CD8-positive, alpha-beta memory T cell (primary cell): Measurements from ENCODE around the gene MYO18B. TPM values are rescaled to one million over a fixed set of nuclear protein-coding genes. Genes with fewer than 3 reads are reported as not detected.

ENCODE experiments used
- CTCF ChIA-PET: fragments of 350-600 bp; sonication (Branson Sonifier 250); formaldehyde crosslinking; loops from one replicate; lab custom pipeline; 2021; ENCODE audit warnings: antibody characterized with exemption; lab: Charles Lee
- POLR2A ChIA-PET: fragments of 350-600 bp; sonication (Branson Sonifier 250); formaldehyde crosslinking; loops from one replicate; lab custom pipeline; 2021; ENCODE audit warnings: antibody characterized with exemption; lab: Charles Lee
- DNase-seq, 5 donors: peaks; one replicate each; pipeline versions ENCODE4 v3.0.0 to v3.0.0-alpha.2; 2020 to 2022; ENCODE audit warnings: mixed read lengths in 1 of 5
- H3K27ac ChIP-seq: one replicate; pipeline ENCODE4 v1.7.0; 2013; ENCODE audit warnings: low read depth, mild to moderate bottlenecking, low read length, moderate library complexity
- H3K27me3 ChIP-seq: 2 replicates; pipeline ENCODE4 v1.7.0; 2013; ENCODE audit warnings: low read length, mild to moderate bottlenecking; ENCODE audit not compliant: insufficient read depth, poor library complexity, severe bottlenecking
- H3K36me3 ChIP-seq: 2 replicates; pipeline ENCODE4 v1.7.0; 2013; ENCODE audit warnings: mild to moderate bottlenecking, low read length, moderate library complexity; ENCODE audit not compliant: insufficient read depth
- H3K4me1 ChIP-seq: 2 replicates; pipeline ENCODE4 v1.7.0; 2013; ENCODE audit warnings: mild to moderate bottlenecking, low read length, moderate library complexity; ENCODE audit not compliant: insufficient read depth
- H3K4me3 ChIP-seq: 2 replicates; pipeline ENCODE4 v1.7.0; 2013; ENCODE audit warnings: mild to moderate bottlenecking, low read length
- H3K9me3 ChIP-seq: 2 replicates; pipeline ENCODE4 v1.7.0; 2013; ENCODE audit warnings: mild to moderate bottlenecking, low read length
- H3K27ac Mint-ChIP-seq, 8 donors: one replicate each; pipeline ENCODE4 v1.8.0; 2020 to 2021; ENCODE audit warnings: mixed read lengths in 8 of 8, mild to moderate bottlenecking in 6 of 8, inconsistent platforms in 3 of 8, moderate library complexity in 3 of 8
- H3K27me3 Mint-ChIP-seq, 2 donors: one replicate each; pipeline ENCODE4 v1.8.0; 2020 to 2021; ENCODE audit warnings: mixed read lengths in 2 of 2, mild to moderate bottlenecking in 1 of 2, moderate library complexity in 1 of 2
- H3K36me3 Mint-ChIP-seq, 3 donors: one replicate each; pipeline ENCODE4 v1.8.0; 2020 to 2021; ENCODE audit warnings: mixed read lengths in 3 of 3, inconsistent platforms in 1 of 3, mild to moderate bottlenecking in 1 of 3
- H3K4me1 Mint-ChIP-seq, 3 donors: one replicate each; pipeline ENCODE4 v1.8.0; 2020 to 2021; ENCODE audit warnings: mixed read lengths in 3 of 3, inconsistent platforms in 1 of 3, mild to moderate bottlenecking in 1 of 3
- H3K4me3 Mint-ChIP-seq, 7 donors: one replicate each; pipeline ENCODE4 v1.8.0; 2020 to 2021; ENCODE audit warnings: mixed read lengths in 7 of 7, mild to moderate bottlenecking in 6 of 7, moderate library complexity in 4 of 7, inconsistent platforms in 2 of 7
- H3K9me3 Mint-ChIP-seq, 5 donors: one replicate each; pipeline ENCODE4 v1.8.0; 2020 to 2022; ENCODE audit warnings: mixed read lengths in 5 of 5, mild to moderate bottlenecking in 3 of 5, moderate library complexity in 2 of 5, inconsistent platforms in 1 of 5
- polyA plus RNA-seq: library from polyadenylated mRNA; unstranded; fragments of 300-500 nt; fragmentation: Illumina TruSeq; gene quantifications from one replicate; pipeline ENCODE4 v1.2.3, GENCODE V29; 2021
- total RNA-seq, 2 experiments: library from RNA; stranded (reverse); gene quantifications; one replicate each; pipeline ENCODE4 v1.2.3, GENCODE V29; 2021

Gene MYO18B
- total and polyA plus RNA-seq, 3 experiments from 2014 or later: 0.06 to 0.84 (median 0.59) TPM

GRCh38 chr22:25758316-25758715 lies 16.3 kb downstream of the MYO18B start:
- Histone ChIP-seq H3K27me3 (no peaks in the 10 kb centered on the region), H3K4me1 (no peaks in the 10 kb centered on the region), H3K27ac (no peak overlapping the region), H3K9me3 (no peaks in the 10 kb centered on the region), H3K36me3 (no peaks in the 10 kb centered on the region), H3K4me3 (no peak overlapping the region)
- Mint-ChIP-seq H3K4me1 (no peaks in the 10 kb centered on the region), H3K4me3 (no peak overlapping the region), H3K27ac (no peak overlapping the region), H3K9me3 (no peaks in the 10 kb centered on the region), H3K36me3 (no peaks in the 10 kb centered on the region), H3K27me3 (peaks cover 7 to 8% of the 10 kb centered on the region in 2 donors)
- CTCF ChIA-PET: no interaction called here
- no peak for DNase-seq
- POLR2A ChIA-PET: no interaction called here

GRCh38 chr22:25759825-25760231 lies 17.8 kb downstream of the MYO18B start:
- Mint-ChIP-seq H3K4me3 (no peak overlapping the region), H3K27ac (no peak overlapping the region), H3K36me3 (no peaks in the 10 kb centered on the region), H3K9me3 (peaks cover 0 to 2% (median 0%) of the 10 kb centered on the region in 5 donors), H3K4me1 (no peaks in the 10 kb centered on the region), H3K27me3 (peaks cover 7 to 11% of the 10 kb centered on the region in 2 donors)
- no peaks in the 10 kb centered on the region for H3K36me3 ChIP-seq
- no peak overlapping the region for H3K4me3 ChIP-seq
- no peaks in the 10 kb centered on the region for H3K27me3 ChIP-seq
- no peak for DNase-seq
- no peaks in the 10 kb centered on the region for H3K9me3 ChIP-seq
- CTCF ChIA-PET: no interaction called here
- H3K27ac ChIP-seq: no peak overlapping the region
- no peaks in the 10 kb centered on the region for H3K4me1 ChIP-seq
- POLR2A ChIA-PET: no interaction called here

GRCh38 chr22:25760294-25760693 lies 18.3 kb downstream of the MYO18B start:
- Mint-ChIP-seq H3K4me3 (no peak overlapping the region), H3K9me3 (peaks cover 0 to 2% (median 0%) of the 10 kb centered on the region in 5 donors), H3K27me3 (peaks cover 8 to 13% of the 10 kb centered on the region in 2 donors), H3K27ac (no peak overlapping the region), H3K36me3 (no peaks in the 10 kb centered on the region), H3K4me1 (no peaks in the 10 kb centered on the region)
- H3K27me3 ChIP-seq: no peaks in the 10 kb centered on the region
- H3K4me3 ChIP-seq: no peak overlapping the region
- no peak for DNase-seq
- ChIA-PET CTCF (no interaction called here), POLR2A (no interaction called here)
- H3K9me3 ChIP-seq: no peaks in the 10 kb centered on the region
- H3K4me1 ChIP-seq: no peaks in the 10 kb centered on the region
- no peaks in the 10 kb centered on the region for H3K36me3 ChIP-seq
- H3K27ac ChIP-seq: no peak overlapping the region

- no peak overlapping the region for H3K27ac Mint-ChIP-seq
- H3K27me3 Mint-ChIP-seq: peaks cover 8 to 18% of the 10 kb centered on the region in 2 donors
- H3K4me1 ChIP-seq: no peaks in the 10 kb centered on the region
- H3K9me3 Mint-ChIP-seq: peaks cover 0 to 3% (median 2%) of the 10 kb centered on the region in 5 donors
- H3K9me3 ChIP-seq: no peaks in the 10 kb centered on the region
- CTCF ChIA-PET: no interaction called here
- no peaks in the 10 kb centered on the region for H3K36me3 Mint-ChIP-seq
- H3K27me3 ChIP-seq: no peaks in the 10 kb centered on the region
- H3K4me1 Mint-ChIP-seq: no peaks in the 10 kb centered on the region
- H3K36me3 ChIP-seq: no peaks in the 10 kb centered on the region
- no peak overlapping the region for H3K4me3 Mint-ChIP-seq
- DNase-seq: no peak
- POLR2A ChIA-PET: no interaction called here
- no peak overlapping the region for H3K27ac ChIP-seq
- no peak overlapping the region for H3K4me3 ChIP-seq
Observed at GRCh38 chr22:25760848-25761595, 19.0 kb downstream of the MYO18B start.

- H3K27ac Mint-ChIP-seq: no peak overlapping the region
- peaks cover 8 to 18% of the 10 kb centered on the region in 2 donors for H3K27me3 Mint-ChIP-seq
- CTCF ChIA-PET: no interaction called here
- H3K4me1 Mint-ChIP-seq: no peaks in the 10 kb centered on the region
- DNase-seq: no peak
- Histone ChIP-seq H3K4me1 (no peaks in the 10 kb centered on the region), H3K27ac (no peak overlapping the region), H3K4me3 (no peak overlapping the region), H3K9me3 (no peaks in the 10 kb centered on the region), H3K36me3 (no peaks in the 10 kb centered on the region), H3K27me3 (no peaks in the 10 kb centered on the region)
- POLR2A ChIA-PET: interaction anchor here (0.7 kb wide), 1 partner anchor 29 kb away, joined by 4 read pairs; no protein-coding TSS in a partner anchor
- H3K9me3 Mint-ChIP-seq: peaks cover 3 to 14% (median 10%) of the 10 kb centered on the region in 5 donors
- no peak overlapping the region for H3K4me3 Mint-ChIP-seq
- peaks cover 0 to 8% (median 0%) of the 10 kb centered on the region in 3 donors for H3K36me3 Mint-ChIP-seq
Observed at GRCh38 chr22:25762147-25762546, 20.2 kb downstream of the MYO18B start.

- Histone ChIP-seq H3K9me3 (no peaks in the 10 kb centered on the region), H3K27ac (no peak overlapping the region), H3K4me1 (no peaks in the 10 kb centered on the region), H3K4me3 (no peak overlapping the region), H3K36me3 (no peaks in the 10 kb centered on the region), H3K27me3 (no peaks in the 10 kb centered on the region)
- POLR2A ChIA-PET: no interaction called here
- no peak for DNase-seq
- no peaks in the 10 kb centered on the region for H3K4me1 Mint-ChIP-seq
- CTCF ChIA-PET: no interaction called here
- no peak overlapping the region for H3K4me3 Mint-ChIP-seq
- H3K27ac Mint-ChIP-seq: no peak overlapping the region
- peaks cover 3 to 15% (median 10%) of the 10 kb centered on the region in 5 donors for H3K9me3 Mint-ChIP-seq
- H3K27me3 Mint-ChIP-seq: peaks cover 7 to 18% of the 10 kb centered on the region in 2 donors
- H3K36me3 Mint-ChIP-seq: peaks cover 0 to 8% (median 0%) of the 10 kb centered on the region in 3 donors
Observed at GRCh38 chr22:25763239-25763777, 21.3 kb downstream of the MYO18B start.

GRCh38 chr22:25764270-25765015 lies 22.5 kb downstream of the MYO18B start:
- Histone ChIP-seq H3K4me3 (no peak overlapping the region), H3K4me1 (no peaks in the 10 kb centered on the region), H3K27me3 (no peaks in the 10 kb centered on the region), H3K27ac (no peak overlapping the region), H3K9me3 (no peaks in the 10 kb centered on the region), H3K36me3 (no peaks in the 10 kb centered on the region)
- Mint-ChIP-seq H3K27ac (no peak overlapping the region), H3K4me3 (no peak overlapping the region), H3K27me3 (peaks cover 8 to 15% of the 10 kb centered on the region in 2 donors), H3K9me3 (peaks cover 3 to 15% (median 10%) of the 10 kb centered on the region in 5 donors), H3K36me3 (peaks cover 0 to 8% (median 0%) of the 10 kb centered on the region in 3 donors), H3K4me1 (no peaks in the 10 kb centered on the region)
- POLR2A ChIA-PET: no interaction called here
- CTCF ChIA-PET: no interaction called here
- DNase-seq: no peak

- Mint-ChIP-seq H3K9me3 (peaks cover 3 to 15% (median 10%) of the 10 kb centered on the region in 5 donors), H3K27me3 (peaks cover 8 to 15% of the 10 kb centered on the region in 2 donors), H3K4me1 (no peaks in the 10 kb centered on the region), H3K27ac (no peak overlapping the region), H3K4me3 (no peak overlapping the region), H3K36me3 (peaks cover 0 to 8% (median 0%) of the 10 kb centered on the region in 3 donors)
- ChIA-PET CTCF (no interaction called here), POLR2A (no interaction called here)
- no peaks in the 10 kb centered on the region for H3K9me3 ChIP-seq
- no peaks in the 10 kb centered on the region for H3K27me3 ChIP-seq
- H3K36me3 ChIP-seq: no peaks in the 10 kb centered on the region
- no peak overlapping the region for H3K4me3 ChIP-seq
- no peak for DNase-seq
- H3K27ac ChIP-seq: no peak overlapping the region
- no peaks in the 10 kb centered on the region for H3K4me1 ChIP-seq
Observed at GRCh38 chr22:25765016-25765367, 23.0 kb downstream of the MYO18B start.
